HepG2 (cell line): ENCODE measurements around the gene TCF12. TPM values are rescaled to one million over a fixed set of nuclear protein-coding genes. Genes with fewer than 3 reads are reported as not detected.

Experiments
- ATAC-seq: fragments of 200-7000 bp; cut with Tn5 transposase; 3 replicates; pipeline ENCODE4 v1.9.1; 2020; ENCODE audit warnings: mild to moderate bottlenecking, moderate library complexity
- BruUV-seq: library from RNA; stranded (reverse); fragments of 400-500 nt; replicated peaks from 2 replicates; lab custom pipeline; 2021; lab: Mats Ljungman, UMichigan
- CTCF ChIA-PET: fragments of 300-600 bp; formaldehyde crosslinking; extraction: SDS; loops from one replicate; lab custom pipeline; 2021; ENCODE audit warnings: low total read pairs, inconsistent platforms, low intra/inter-chr PET ratio; lab: Yijun Ruan, JAX
- POLR2A ChIA-PET: fragments of 350-600 bp; sonication (Branson Sonifier 250); formaldehyde crosslinking; loops from one replicate; lab custom pipeline; 2020; ENCODE audit warnings: antibody characterized with exemption, inconsistent platforms; lab: Yijun Ruan, JAX
- DNase-seq: peaks from one replicate; pipeline ENCODE4 v3.0.0-alpha.2; 2015; ENCODE audit warnings: low spot score
- FAIRE-seq: peaks from 3 replicates; lab custom pipeline; 2011; peaks lifted over from hg19 to GRCh38; lab: Jason Lieb, UNC
- H2AFZ ChIP-seq: one replicate; pipeline ENCODE4 v1.6.1; 2011; ENCODE audit warnings: low read length, inconsistent platforms
- H3K27ac ChIP-seq: fragments of 300-600 bp; 3 replicates; pipeline ENCODE4 v1.8.0; 2011; ENCODE audit warnings: mixed run types, mild to moderate bottlenecking, mixed read lengths, low read length, inconsistent platforms; ENCODE audit not compliant: insufficient read depth; ENCODE audit errors: extremely low read length
- H3K27me3 ChIP-seq, 2 experiments: fragments of 200-600 bp in 1 of 2; 2 replicates in 1 of 2; 3 replicates in 1 of 2; pipeline versions ENCODE4 v1.6.0 to v1.8.0; 2011; ENCODE audit warnings: low read length in 2 of 2, mild to moderate bottlenecking in 2 of 2, moderate library complexity in 2 of 2, inconsistent platforms in 1 of 2; ENCODE audit not compliant: insufficient read depth in 2 of 2, control insufficient read depth in 1 of 2
- H3K36me3 ChIP-seq, 2 experiments: fragments of 200-600 bp in 1 of 2; replicated peaks in 1 of 2; 2 replicates in 1 of 2; 3 replicates in 1 of 2; pipeline versions ENCODE4 v1.5.1 to v1.8.0; 2011; ENCODE audit warnings: low read length in 2 of 2, inconsistent platforms in 1 of 2; ENCODE audit not compliant: insufficient read depth in 2 of 2, control insufficient read depth in 1 of 2
- H3K4me1 ChIP-seq: 2 replicates; pipeline ENCODE4 v1.5.1; 2012; ENCODE audit warnings: low read length, inconsistent platforms; ENCODE audit not compliant: insufficient read depth
- H3K4me2 ChIP-seq: 2 replicates; pipeline ENCODE4 v1.6.0; 2011; ENCODE audit warnings: low read depth, low read length, inconsistent platforms
- H3K4me3 ChIP-seq, 3 experiments: fragments of 200-600 bp in 1 of 3; sonication (generic), shearing (Covaris generic) in 1 of 3; replicated peaks in 1 of 3; 2 replicates each; pipeline ENCODE4 v1.5.1; 2011 to 2016; ENCODE audit warnings: low read length in 3 of 3, inconsistent platforms in 2 of 3, low read depth in 2 of 3, mild to moderate bottlenecking in 2 of 3, control low read depth in 1 of 3, mixed read lengths in 1 of 3; ENCODE audit not compliant: insufficient read depth in 1 of 3
- H3K79me2 ChIP-seq: one replicate; pipeline ENCODE4 v1.6.1; 2011; ENCODE audit warnings: low read length, inconsistent platforms; ENCODE audit not compliant: insufficient read depth
- H3K9ac ChIP-seq: 2 replicates; pipeline ENCODE4 v1.6.0; 2011; ENCODE audit warnings: mild to moderate bottlenecking, low read depth, low read length, inconsistent platforms; ENCODE audit not compliant: insufficient read depth
- H3K9me3 ChIP-seq: 2 replicates; pipeline ENCODE4 v1.5.1; 2012; ENCODE audit warnings: mild to moderate bottlenecking, low read length
- H4K20me1 ChIP-seq: 2 replicates; pipeline ENCODE4 v1.6.0; 2011; ENCODE audit warnings: inconsistent platforms, mild to moderate bottlenecking, low read length, moderate library complexity; ENCODE audit not compliant: insufficient read depth
- ARID3A ChIP-seq: IDR thresholded peaks from 2 replicates; pipeline ENCODE4 v1.6.1; 2012; ENCODE audit warnings: low read depth, low read length, improper control_type of control experiment
- ATF1 ChIP-seq: IDR thresholded peaks from 2 replicates; pipeline ENCODE4 v1.6.1; 2016; ENCODE audit warnings: mild to moderate bottlenecking, control low read depth
- CC2D1A ChIP-seq: sonication (generic); formaldehyde crosslinking; IDR thresholded peaks from 2 replicates; pipeline ENCODE4 v1.8.1; 2023; ENCODE audit warnings: mild to moderate bottlenecking, missing genetic modification reagents
- FOXA1 ChIP-seq, 2 experiments: fragments of 450-650 bp in 1 of 2; sonication (generic) in 1 of 2; formaldehyde crosslinking in 1 of 2; IDR thresholded peaks; 2 replicates each; pipeline versions ENCODE4 v1.4.0 to v1.6.1; 2016 to 2020; ENCODE audit warnings: missing genetic modification reagents in 1 of 2
- FOXA3 ChIP-seq: IDR thresholded peaks from 2 replicates; pipeline ENCODE4 v1.6.1; 2016; ENCODE audit warnings: missing genetic modification reagents, missing compliant biosample characterization
- FOXK2 ChIP-seq: fragments of 450-650 bp; IDR thresholded peaks from 2 replicates; pipeline ENCODE4 v1.6.1; 2016
- FOXP1 ChIP-seq, 2 experiments: fragments of 450-650 bp in 1 of 2; IDR thresholded peaks; 2 replicates each; pipeline ENCODE4 v1.6.1; 2017 to 2018; ENCODE audit warnings: antibody characterized with exemption in 1 of 2
- GATAD2A ChIP-seq: IDR thresholded peaks from 2 replicates; pipeline ENCODE4 v1.6.1; 2016
- HOMEZ ChIP-seq: IDR thresholded peaks from 2 replicates; pipeline ENCODE4 v1.6.1; 2016; ENCODE audit warnings: low read depth
- PAXIP1 ChIP-seq: sonication (generic); formaldehyde crosslinking; conservative IDR thresholded peaks from 2 replicates; pipeline ENCODE4 v1.4.0; 2020; ENCODE audit warnings: mild to moderate bottlenecking, missing genetic modification reagents, moderate library complexity
- SAP130 ChIP-seq: IDR thresholded peaks from 2 replicates; pipeline ENCODE4 v1.6.1; 2016; ENCODE audit warnings: low read depth
- SOX13 ChIP-seq, 3 experiments: fragments of 450-650 bp in 1 of 3; sonication (generic) in 1 of 3; formaldehyde crosslinking in 1 of 3; IDR thresholded peaks in 2 of 3; conservative IDR thresholded peaks in 1 of 3; 2 replicates each; pipeline versions ENCODE4 v1.5.0 to v1.6.1; 2016 to 2020; ENCODE audit warnings: antibody characterized with exemption in 1 of 3, mild to moderate bottlenecking in 1 of 3, missing compliant biosample characterization in 1 of 3, missing genetic modification reagents in 1 of 3, moderate library complexity in 1 of 3
- SP5 ChIP-seq: IDR thresholded peaks from 2 replicates; pipeline ENCODE4 v1.6.1; 2016; ENCODE audit warnings: low read depth, borderline replicate concordance
- ZBTB44 ChIP-seq: sonication (generic); formaldehyde crosslinking; IDR thresholded peaks from 2 replicates; pipeline ENCODE4 v1.4.0; 2020; ENCODE audit warnings: missing genetic modification reagents
- ZNF567 ChIP-seq: sonication (generic); formaldehyde crosslinking; IDR thresholded peaks from 2 replicates; pipeline ENCODE4 v1.8.1; 2023; ENCODE audit warnings: mild to moderate bottlenecking, missing genetic modification reagents, borderline replicate concordance
- WGBS: methylation state at CpG from one replicate; pipeline ENCODE4 v1.1.6; 2017; ENCODE audit warnings: low lambda C conversion rate; 5-methylcytosine and 5-hydroxymethylcytosine counted together
- in situ Hi-C: cut with HindIII; loops from 2 replicates; pipeline ENCODE4 v1.10.0; 2017; ENCODE audit warnings: low pct_unique_long_range_greater_than_20kb; ENCODE audit not compliant: extremely low pct_ligation_motif_present
- intact Hi-C: fragments of 100-400 bp; cut with micrococcal nuclease; formaldehyde crosslinking; loops from one replicate; pipeline ENCODE4 v1.10.0; 2022; ENCODE audit not compliant: unreplicated experiment
- polyA plus RNA-seq, 8 experiments: library from polyadenylated mRNA; depleted of rRNA in 3 of 8; stranded (reverse) in 7 of 8; unstranded in 1 of 8; fragments of >200 nt; fragmentation: Illumina TruSeq in 4 of 8; extraction: Trizol in 4 of 8; gene quantifications; 2 replicates each; pipeline versions ENCODE4 v1.2.1 to v1.2.3, GENCODE V29; 2011 to 2016; ENCODE audit warnings: low read depth in 4 of 8, missing spikeins in 1 of 8, mixed read lengths in 1 of 8; ENCODE audit not compliant: insufficient read depth in 1 of 8
- total RNA-seq, 5 experiments: library from RNA; depleted of rRNA; stranded (reverse); fragments of >200 nt; fragmentation: Illumina TruSeq; extraction: Trizol; gene quantifications; 2 replicates each; pipeline ENCODE4 v1.2.3, GENCODE V29; 2016; ENCODE audit warnings: low read depth in 1 of 5

Gene TCF12
- total and polyA plus RNA-seq, 2 of the 13 experiments (the other 11 are each of a cell fraction or from before 2014, with no cell fraction given), result 48.6 to 51.1 TPM

DNA sequence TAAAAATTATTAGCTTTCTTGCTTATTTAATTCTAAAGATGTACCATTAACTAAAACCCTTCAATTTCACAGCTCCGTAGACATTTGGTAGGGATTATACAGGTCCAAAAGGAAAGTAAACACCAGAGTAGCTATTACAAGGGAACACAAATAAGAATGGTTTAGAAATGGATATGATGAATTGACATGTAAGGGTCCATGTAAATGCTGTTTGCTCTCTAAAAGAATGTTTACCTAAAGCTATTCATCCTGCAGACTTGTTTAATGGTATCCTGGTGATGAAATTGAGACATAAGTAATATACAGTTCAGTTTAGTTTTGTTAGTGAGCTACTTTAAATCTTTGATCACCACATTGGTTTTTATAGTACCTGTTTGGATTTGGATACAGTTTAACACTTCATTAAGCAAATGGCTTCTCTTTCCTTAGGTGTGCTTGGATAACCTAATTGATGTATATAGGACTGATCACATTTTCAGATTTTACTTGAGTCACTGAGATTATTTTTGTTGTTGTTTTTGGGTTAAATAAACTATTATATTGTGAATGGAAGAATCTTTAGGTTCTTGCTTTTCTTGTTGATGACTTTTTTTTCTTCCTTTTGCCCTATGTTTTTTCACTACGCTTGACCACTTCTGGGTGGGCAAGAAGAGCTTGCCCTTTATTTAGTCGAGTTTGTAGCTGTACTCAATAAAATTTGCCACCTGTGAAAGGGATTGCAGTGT lies 115.4 kb downstream of the TCF12 start:
- no TSS peak for BruUV-seq
- WGBS, result 60% methylated on average over 3 of the region's 3 CpGs
- ATAC-seq, result peak; percentile 81
- TF ChIP-seq SOX13 (IDR thresholded peaks at IDR 0.05), result no peak
- TF ChIP-seq SOX13 (CRISPR knock-in tag; conservative IDR thresholded peaks at IDR 0.05 in 1 of 2, IDR thresholded peaks at IDR 0.05 in 1 of 2), result peak in 1 of 2 experiments; percentile 53; a peak in 1 of 4 replicates
- no peak for TF ChIP-seq ATF1
- TF ChIP-seq ZNF567, result no peak
- TF ChIP-seq SAP130, result 0 out of 2 replicates have a peak, but pooled peaks have one; percentile 7
- TF ChIP-seq FOXA3 (CRISPR knock-in tag), result peak; percentile 79
- TF ChIP-seq HOMEZ (CRISPR knock-in tag), result peak; percentile 43; the same call in 1 of the 2 replicates
- peak; percentile 42; the same call in 1 of the 2 replicates for TF ChIP-seq ARID3A
- TF ChIP-seq FOXK2, result 0 out of 2 replicates have a peak, but pooled peaks have one; percentile 23
- 0 out of 2 replicates have a peak, but pooled peaks have one; percentile 14 for TF ChIP-seq PAXIP1 (CRISPR knock-in tag)
- peak; percentile 48 for TF ChIP-seq GATAD2A (CRISPR knock-in tag)
- TF ChIP-seq FOXP1 (IDR thresholded peaks at IDR 0.05), result no peak
- TF ChIP-seq FOXP1 (CRISPR knock-in tag; IDR thresholded peaks at IDR 0.05), result peak; percentile 55; the same call in 1 of the 2 replicates
- TF ChIP-seq CC2D1A (CRISPR knock-in tag), result no peak
- peak; percentile 38; the same call in 1 of the 2 replicates for TF ChIP-seq FOXA1 (IDR thresholded peaks at IDR 0.05)
- peak; percentile 54; the same call in 1 of the 2 replicates for TF ChIP-seq FOXA1 (CRISPR knock-in tag; IDR thresholded peaks at IDR 0.05)
- no peak for TF ChIP-seq ZBTB44 (CRISPR knock-in tag)
- no peak for TF ChIP-seq SP5

More for the DNA sequence above, 115.4 kb downstream of the TCF12 start:
- Histone ChIP-seq H3K79me2 (peaks cover 65% of the 10 kb centered on the region), H3K27me3 (no peaks in the 10 kb centered on the region), H4K20me1 (peaks cover 17% of the 10 kb centered on the region), H3K4me2 (peak overlapping the region; percentile 29), H3K4me3 (no peak overlapping the region), H3K9me3 (no peaks in the 10 kb centered on the region), H3K9ac (no peak overlapping the region), H3K36me3 (no peaks in the 10 kb centered on the region), H3K4me1 (peaks cover 31% of the 10 kb centered on the region), H2AFZ (no peak overlapping the region), H3K27ac (peak overlapping the region; percentile 22)
- intact Hi-C loops (no loop called here), in situ Hi-C loops (no loop called here)
- FAIRE-seq (no peak), DNase-seq (peak; percentile 72)
- ChIA-PET POLR2A (interaction anchor here (1.1 kb wide), 1 partner anchor 146 kb away, joined by 4 read pairs; no protein-coding TSS in a partner anchor), CTCF (no interaction called here)
